DMS153 treated with DMSO at 0.1 percent for 48 hours (cell line): ENCODE data around the gene POM121L2.

ENCODE experiments used
- DNase-seq: peaks from one replicate; lab custom pipeline; 2025; ENCODE audit not compliant: unreplicated experiment; lab: John Stamatoyannopoulos, UW

Gene POM121L2

GRCh38 chr6:27312146-27312949 is at the start of gene POM121L2:
POM121L2 (minus strand) TSS chr6:27312273; CDS start chr6:27312170, 103 bp downstream.
- DNase-seq = peak; percentile 35

DNA sequence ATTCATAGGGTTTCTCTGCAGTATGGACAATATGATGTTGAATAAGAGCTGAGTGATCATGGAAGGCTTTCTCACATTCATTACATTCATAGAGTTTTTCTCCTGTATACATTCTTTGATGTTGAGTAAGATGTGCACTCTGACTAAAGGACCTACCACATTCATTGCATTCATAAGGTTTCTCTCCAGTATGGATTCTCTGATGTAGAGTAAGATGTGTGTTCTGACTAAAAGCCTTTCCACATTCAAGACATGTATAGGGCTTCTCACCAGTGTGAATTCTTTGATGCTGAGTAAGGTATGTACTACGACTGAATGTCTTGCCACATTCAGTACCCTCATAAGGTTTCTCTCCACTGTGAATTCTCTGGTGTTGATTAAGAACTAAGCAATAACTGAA is 47.2 kb upstream of the POM121L2 start:
- DNase-seq = no peak

DNA sequence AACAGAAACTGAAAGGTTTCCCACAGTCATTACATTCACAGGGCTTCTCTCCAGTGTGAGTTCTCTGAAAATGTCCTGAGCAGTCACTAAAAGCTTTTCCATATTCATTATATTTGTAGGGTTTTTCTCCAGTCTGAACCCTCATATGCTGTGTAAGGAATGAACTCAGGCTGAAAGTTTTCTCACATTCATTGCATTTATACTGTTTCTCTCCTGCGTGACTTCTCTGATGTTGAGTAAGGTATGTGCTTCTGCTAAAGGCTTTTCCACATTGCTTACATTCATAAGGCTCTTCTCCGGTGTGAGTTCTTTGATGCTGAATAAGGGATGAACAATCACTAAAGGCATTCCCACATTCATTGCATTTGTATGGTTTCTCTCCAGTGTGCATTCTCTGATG is 46.7 kb upstream of the POM121L2 start:
- DNase-seq = no peak

DNA sequence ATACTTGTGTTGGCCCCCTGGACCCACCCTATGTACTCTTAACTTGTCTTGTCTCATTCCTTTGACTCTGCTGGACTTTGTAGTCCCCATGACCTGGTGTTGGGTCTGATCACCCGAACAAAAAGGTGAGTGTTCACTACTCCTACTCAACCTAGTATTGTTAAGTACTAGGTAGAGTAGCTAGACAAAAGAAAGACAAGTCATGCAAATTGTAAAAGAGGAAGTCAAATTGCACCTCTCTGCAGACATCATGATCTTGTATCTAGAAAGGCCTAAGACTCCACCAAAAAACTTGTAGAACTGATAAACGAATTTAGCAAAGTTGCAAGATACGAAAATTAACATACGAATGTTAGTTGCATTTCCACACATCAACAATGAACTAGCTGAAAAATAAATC is 40.8 kb upstream of the POM121L2 start:
- no peak for DNase-seq

- DNase-seq = no peak
Measured at GRCh38 chr6:27334141-27334540, 22.1 kb upstream of the POM121L2 start.

DNA sequence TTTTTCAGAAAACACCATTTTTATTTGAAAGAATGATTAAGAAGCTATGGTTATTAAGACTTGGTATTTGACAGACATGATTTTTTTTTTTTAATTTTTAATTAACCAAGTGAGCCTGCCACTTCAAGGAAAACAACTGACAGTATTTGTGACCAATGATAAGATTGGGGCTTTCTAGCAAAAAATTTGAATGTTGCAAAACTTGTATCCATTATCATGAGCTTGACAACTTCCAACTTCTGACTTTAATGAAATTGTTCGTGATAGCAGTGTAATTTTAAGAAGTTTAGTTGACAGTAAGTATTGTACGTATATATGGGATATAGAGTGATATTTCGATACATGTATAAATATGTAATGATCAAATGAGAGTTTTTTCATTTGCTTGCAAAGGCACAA is 21.6 kb upstream of the POM121L2 start:
- no peak for DNase-seq

DNA sequence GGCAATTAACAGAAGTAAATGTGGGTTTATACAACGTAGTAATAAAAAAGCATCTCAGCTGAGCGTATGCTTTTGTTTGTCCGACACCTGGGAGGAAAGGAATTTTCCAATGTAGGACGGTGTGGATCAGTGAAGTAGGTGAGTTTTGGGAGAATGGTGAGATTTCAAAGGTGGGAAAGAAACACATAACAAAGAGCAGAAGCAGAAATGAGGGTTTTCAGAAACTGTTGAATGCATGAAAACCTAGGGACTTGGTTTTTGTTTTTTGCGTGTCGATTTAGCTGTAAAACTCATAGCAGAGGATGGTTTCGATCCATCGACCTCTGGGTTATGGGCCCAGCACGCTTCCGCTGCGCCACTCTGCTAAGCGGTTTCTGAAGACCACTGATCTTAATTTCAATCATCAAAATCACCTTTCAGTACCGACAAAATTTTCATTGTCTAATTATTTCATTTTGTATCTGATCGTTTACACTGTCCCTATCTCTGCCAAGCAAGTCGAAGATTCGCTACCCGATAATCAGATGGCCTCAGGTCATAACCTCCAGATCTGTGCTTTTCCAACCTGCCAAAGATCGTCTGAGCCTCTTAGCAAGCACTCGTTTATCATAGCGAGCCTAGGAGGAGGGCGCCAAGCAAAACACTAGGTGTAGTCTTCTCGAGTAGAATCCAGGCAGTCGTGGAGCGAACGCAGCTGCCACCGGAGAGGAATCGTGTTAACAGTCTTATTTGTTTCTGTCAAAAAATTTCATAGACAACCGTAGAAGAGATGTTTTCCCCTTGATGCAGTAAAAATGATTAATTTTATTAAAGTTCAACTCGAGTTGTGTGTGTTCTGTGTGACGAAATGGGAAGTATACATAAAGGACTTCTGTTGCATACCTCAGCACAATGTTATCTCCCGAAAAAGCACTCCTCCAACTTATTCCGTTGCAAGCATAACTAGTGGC is 20.9 kb upstream of the POM121L2 start:
- DNase-seq = no peak

- DNase-seq = no peak
Measured at GRCh38 chr6:27327023-27327738, 15.1 kb upstream of the POM121L2 start.

DNA sequence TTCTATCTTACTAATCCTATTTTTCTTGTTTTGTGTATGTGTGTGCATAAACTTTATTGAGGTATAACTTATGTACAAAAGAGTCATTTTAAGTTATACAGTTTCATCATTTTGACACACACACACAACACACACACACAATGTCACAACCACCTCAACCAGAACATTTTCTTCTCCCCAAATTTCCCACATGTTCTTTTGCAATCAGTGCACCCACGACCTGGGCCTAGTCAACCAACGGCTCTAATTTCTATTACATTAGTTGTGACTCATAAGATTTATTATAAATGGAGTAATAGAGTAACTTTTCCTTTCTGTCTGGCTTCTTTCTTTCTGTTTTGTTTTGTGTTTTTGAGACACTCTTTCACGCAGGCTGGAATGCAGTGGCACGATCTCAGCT is 9.8 kb upstream of the POM121L2 start:
- DNase-seq = no peak

DNA sequence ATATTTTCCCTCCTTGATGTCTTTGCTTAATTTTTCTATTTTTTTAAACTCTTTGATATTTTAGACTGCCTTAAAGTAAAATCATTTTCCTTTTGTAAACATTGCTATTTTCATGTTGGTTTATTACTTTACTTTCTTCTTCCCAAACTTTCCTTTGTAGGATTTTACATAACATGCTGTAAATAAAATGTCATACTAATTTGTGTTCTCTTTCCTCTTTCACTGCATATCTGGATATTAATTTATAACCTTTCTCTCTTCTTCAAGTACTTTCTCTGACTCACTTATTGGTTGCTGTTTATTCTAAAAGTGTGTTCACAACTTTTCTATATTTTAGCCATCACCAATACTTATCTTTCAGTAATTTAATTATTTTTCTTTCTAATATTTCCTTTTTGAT is 9.3 kb upstream of the POM121L2 start:
- DNase-seq = no peak

- DNase-seq = no peak
Measured at GRCh38 chr6:27318973-27319372, 6.9 kb upstream of the POM121L2 start.

GRCh38 chr6:27314046-27314445 is 2.0 kb upstream of the POM121L2 start:
- DNase-seq = no peak

- DNase-seq = no peak
Measured at GRCh38 chr6:27312950-27313271, 838 bp upstream of the POM121L2 start.

- DNase-seq = no peak
Measured at GRCh38 chr6:27311806-27312145, 297 bp downstream of the POM121L2 start.

DNA sequence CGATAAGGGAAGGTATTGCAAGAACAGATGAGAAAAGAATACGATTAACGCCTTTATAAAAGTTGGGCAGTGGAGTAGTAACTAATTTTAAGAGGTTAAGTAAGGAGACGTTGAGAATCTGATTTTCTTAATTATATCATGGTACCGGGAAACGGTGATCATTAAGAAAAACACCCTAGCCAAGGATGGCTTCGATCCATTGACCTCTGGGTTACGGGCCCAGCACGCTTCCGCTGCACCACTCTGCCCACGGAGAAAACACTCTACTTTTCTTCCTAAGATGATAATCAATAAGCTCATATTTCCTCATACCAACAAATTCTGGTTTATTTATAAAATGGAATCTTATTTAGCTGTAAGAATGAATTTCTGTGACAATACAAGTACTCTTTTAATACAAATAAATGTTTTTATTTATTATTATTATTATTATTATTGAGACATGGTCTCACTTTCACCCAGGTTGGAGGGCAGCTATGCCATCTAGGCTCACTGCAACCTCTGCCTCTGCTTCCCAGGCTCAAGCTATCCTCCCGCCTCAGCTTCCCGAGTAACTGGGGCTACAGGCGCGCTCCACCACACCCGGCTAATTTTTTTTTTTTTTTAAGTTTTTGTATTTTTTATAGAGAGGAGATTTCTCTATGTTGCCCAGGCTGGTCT is 8.3 kb downstream of the POM121L2 start:
- DNase-seq = no peak

- DNase-seq = no peak
Measured at GRCh38 chr6:27297857-27298730, 14.0 kb downstream of the POM121L2 start.

DNA sequence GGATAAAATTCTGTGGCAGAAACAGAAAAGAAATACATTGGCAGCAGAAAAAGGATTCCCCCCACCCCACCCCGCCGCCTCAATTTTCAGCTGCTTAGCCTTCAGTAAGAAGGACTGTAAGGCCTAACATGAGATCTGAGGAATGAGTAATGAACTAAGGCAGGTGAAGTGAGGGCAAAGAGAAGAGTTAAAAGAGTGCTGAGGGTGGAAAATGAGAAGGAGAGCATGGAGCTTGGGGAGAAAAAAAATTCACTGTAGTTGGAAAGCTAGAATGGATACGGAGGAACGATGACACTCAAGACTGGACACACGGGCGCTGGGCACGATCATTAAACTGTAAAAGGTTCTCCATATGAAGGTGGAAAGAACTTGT is 14.6 kb downstream of the POM121L2 start:
- DNase-seq = no peak

- no peak for DNase-seq
Measured at GRCh38 chr6:27296106-27296783, 15.8 kb downstream of the POM121L2 start.

- DNase-seq = peak; percentile 41
Measured at GRCh38 chr6:27295301-27296079, 16.6 kb downstream of the POM121L2 start.
